HG03175 (cell line): ENCODE results near the gene EGLN2.
"Not testable (repeated sequence)": the region's sequence is repeated elsewhere in the genome, so short reads cannot be mapped to it uniquely, and the experiment has no call there.

Source experiments
- ATAC-seq: cut with Tn5 transposase; IDR thresholded peaks from one replicate; pipeline ENCODE4 v1.9.1; 2021; ENCODE audit warnings: mild to moderate bottlenecking, moderate library complexity; ENCODE audit not compliant: unreplicated experiment

EGLN2 gene

DNA sequence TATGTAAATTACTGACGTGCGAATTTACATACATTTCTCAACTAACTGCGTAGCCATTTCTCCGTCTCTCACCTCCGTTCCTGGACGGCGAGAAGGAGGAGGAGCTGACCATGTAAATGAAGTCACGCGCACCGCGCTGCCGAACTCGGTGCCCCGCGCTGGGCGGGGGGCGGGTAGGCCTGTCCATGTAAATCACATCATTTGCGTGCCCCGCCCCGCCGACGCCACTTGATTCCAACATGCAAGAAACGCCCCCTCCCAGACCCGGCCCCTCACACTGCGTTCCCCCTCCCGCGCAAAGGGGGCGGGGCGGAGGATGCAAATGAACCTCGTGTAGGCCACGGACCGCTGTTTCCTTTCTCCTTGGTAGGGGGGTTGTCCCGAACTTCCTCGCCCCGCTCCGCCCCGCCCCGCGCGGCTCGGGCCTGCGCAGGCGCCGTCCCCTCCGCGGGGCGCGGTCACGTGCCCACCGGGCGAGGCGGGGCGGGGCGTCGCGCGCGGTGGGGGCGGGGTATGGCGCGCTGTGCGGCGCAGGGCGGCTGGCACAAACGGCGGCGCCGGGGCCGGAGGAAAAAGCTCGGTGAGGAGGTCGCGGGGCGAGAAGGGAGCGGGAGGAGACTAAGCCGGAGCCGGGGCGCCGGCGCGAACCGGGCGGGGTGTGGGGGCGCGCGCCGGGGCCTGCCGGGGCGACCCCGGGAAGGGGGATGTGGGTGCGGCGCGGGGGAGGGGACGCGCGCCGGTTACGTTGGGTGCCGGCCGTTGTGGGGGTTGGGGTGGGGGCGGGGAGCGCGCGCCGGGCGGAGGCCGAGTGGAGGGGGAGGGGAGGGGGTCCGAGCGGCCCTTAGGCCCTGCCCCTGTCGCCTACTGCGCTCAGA lies at the start of gene EGLN2:
TSS of gene EGLN2 (plus strand) at position 509 of the 875 bp plus-strand sequence. CDS start 1,382 bp downstream, outside the sequence.
- peak; percentile 75 for ATAC-seq

- peak; percentile 88 for ATAC-seq
These were observed 48.7 kb upstream of the EGLN2 start, which contains the start of gene ACTMAP for GRCh38 chr19:40750058-40750873. Gene ACTMAP (minus strand): TSS chr19:40750477. CDS start chr19:40749803, 674 bp downstream.

DNA sequence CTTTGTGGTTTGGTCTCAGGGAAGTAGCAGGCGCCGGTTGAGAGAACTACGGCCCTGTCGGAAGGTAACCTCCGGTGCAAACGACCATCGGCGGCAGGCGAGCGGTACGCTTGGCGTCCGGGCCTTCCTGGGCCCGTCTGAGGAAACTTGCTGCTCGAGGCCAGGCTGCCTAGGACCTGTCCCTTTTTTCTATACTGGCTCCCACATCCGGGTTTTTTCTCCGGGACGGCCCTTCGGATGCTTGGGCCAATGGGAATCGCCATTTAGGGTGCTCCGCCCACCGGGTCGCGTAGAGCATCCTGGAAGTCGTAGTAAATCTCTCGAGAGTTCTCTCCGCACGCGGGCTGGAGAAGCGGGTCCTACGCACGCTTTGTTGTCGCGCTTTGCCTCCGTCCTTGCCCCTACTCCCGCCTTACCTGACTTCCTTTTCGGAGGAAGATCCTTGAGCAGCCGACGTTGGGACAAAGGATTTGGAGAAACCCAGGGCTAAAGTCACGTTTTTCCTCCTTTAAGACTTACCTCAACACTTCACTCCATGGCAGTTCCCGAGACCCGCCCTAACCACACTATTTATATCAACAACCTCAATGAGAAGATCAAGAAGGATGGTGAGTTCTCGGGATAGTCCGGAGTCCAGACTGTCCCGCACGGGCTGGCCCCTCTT lies 48.0 kb upstream of the EGLN2 start, which contains the start of gene SNRPA:
TSS of gene SNRPA (plus strand) at position 330 of the 664 bp plus-strand sequence. CDS start at position 536, 206 bp downstream.
- peak; percentile 59 for ATAC-seq

DNA sequence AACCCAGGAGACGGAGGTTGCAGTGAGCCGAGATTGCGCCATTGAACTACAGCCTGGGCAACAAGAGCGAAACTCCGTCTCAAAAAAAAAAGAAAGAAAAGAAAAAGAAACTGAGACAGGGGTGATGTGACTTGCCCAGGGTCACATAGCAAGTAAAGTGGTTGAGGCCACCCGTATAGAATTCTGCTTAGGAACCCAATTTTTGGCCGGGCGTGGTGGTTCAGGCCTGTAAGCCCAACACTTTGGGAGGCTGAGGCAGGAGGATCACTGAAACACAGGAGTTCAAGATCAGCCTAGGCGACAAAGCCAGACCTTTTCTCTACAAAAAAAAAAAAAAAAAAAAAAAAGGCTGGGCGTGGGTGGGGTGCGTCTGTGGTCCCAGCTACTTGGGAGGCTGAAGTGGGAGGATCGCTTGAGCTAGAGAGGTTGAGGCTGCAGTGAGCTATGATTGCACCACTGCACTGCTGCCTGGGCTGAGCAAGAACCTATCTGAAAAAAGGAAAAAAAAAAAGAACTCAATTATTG lies 46.7 kb upstream of the EGLN2 start:
- ATAC-seq = no peak

DNA sequence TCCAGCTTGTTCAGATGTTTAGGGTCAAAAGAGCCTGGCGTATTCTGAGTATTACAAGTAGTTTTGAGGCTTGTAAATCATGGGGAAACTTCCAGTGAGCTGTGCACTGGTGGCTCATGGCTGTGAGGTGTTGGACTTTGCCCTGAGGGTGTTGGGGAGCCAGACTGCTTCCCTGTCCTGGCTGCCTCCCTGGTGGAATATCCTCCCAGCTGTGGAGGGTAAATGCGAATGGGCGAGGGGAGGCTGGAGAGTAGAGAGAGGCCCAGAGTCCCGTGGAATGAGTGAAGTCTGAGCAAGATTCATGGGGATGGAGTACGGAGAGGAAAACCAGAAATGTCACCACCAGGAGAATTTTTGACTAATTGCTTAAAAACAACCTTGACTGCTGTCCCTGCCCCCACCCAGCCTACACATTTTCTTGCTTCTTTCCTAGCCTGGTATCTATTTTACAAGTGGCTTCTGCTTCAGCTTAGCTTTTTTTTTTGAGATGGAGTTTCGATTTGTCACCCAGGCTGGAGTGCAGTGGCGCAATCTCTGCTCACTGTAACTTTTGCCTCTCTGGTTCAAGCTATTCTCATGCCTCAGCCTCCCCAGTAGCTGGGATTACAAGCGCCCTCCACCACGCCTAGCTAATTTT lies 44.3 kb upstream of the EGLN2 start:
- no peak for ATAC-seq

GRCh38 chr19:40755248-40755624 lies 43.8 kb upstream of the EGLN2 start:
- ATAC-seq = no peak

- no peak for ATAC-seq
These were observed 43.2 kb upstream of the EGLN2 start for GRCh38 chr19:40755791-40756190.

- ATAC-seq = no peak
These were observed 42.4 kb upstream of the EGLN2 start for GRCh38 chr19:40756502-40757110.

- ATAC-seq = no peak
These were observed 40.5 kb upstream of the EGLN2 start for GRCh38 chr19:40758491-40758890.

- no peak for ATAC-seq
These were observed 39.6 kb upstream of the EGLN2 start for GRCh38 chr19:40759352-40759751.

DNA sequence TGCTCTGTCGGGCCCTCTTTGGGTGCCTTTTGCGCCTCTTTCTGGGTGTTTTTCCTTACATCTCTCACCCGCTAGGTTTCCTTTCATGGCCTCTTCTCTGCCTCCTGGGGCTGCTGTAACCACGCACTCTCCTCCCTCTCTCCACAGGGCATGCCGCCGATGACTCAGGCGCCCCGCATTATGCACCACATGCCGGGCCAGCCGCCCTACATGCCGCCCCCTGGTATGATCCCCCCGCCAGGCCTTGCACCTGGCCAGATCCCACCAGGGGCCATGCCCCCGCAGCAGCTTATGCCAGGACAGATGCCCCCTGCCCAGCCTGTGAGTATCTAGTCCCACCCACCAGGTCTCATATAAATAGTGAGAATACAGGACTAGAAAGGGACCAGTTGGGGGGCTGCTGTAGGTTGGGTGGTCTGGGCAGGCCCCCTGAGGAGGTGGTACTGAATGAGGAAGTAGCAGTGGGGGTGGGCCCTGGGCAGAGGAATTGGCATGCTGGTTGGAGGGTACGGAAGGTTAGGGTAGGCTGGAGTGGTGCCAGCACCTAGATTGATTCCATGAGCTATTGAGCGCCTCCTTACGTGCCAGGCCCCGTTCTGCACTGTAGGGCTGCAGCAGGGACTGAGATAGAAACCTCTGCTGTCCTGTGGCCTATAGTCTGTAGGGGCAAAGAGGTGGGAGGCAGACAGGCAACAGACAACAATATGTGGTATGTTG lies 36.1 kb upstream of the EGLN2 start:
- no peak for ATAC-seq

GRCh38 chr19:40763526-40763925 lies 35.5 kb upstream of the EGLN2 start:
- no peak for ATAC-seq

DNA sequence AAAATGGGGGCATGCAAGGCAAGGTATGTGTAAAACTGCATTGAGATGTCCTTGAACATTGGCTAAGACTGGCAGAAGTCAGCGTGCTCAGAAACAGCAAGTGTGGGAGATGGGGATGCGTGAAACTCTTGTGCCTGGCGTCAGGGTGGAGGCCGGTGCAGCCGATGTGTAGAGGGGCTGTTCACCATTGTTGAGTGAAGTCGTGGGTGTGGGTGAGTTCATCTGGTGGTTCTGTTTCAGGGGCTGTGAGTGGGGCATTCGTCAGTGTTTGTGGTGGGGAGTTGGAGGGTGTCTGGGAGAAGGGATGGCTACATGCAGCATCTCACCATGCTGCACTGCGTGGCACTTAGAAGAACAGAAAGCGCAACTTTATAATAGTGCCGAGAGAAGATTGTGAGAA lies 35.0 kb upstream of the EGLN2 start:
- no peak for ATAC-seq

- ATAC-seq = not testable (repeated sequence)
These were observed 32.6 kb upstream of the EGLN2 start for GRCh38 chr19:40766385-40766784.

DNA sequence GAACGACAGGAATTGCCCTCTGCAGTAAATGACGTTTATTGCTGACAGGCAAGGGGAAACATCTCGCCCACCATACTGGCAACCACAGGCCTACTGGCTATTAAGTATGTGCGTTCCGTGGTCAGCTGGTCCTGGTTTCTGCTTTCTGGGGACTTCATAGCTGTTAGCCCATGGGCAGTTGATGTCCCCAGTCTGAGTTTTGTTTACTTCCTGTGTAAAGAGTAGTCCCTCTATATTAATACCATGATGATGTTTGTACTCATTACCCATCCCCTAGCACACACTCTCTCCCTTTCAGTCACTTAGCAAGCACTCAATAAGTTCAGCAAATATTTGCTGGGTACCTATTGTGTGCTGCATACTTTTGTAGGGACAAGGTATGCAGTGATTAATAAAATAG lies 30.1 kb upstream of the EGLN2 start:
- no peak for ATAC-seq

DNA sequence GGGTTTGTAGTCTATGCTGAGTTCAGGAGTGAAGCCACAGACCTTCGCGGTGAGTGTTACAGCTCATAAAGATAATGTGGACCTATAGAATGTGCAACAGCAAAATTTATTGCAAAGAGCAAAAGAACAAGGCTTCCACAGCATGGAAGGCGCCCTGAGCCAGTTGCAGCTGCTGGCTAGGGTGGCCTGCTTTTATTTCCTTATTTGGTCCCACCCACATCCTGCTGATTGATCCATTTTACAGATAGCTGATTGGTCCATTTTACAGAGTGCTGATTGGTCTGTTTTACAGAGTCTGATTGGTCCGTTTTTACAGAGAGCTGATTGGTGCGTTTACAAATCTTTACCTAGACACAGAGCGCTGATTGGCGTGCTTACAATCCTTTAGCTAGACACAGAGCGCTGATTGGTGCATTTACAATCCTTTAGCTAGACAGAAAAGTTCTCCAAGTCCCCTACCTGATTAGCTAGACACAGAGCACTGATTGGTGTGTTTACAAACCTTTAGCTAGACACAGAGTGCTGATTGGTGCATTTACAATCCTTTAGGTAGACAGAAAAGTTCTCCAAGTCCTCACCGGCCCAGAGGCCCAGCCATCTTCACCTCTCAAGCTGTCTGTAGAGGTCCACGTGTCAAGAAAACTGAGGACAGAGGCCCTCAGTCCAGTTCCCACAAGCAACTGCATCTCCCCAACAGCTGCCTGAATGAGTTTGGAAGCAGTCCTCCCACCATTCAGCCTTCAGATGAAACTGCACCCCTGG lies 27.7 kb upstream of the EGLN2 start:
- not testable (repeated sequence) for ATAC-seq

- ATAC-seq = no peak
These were observed 23.9 kb upstream of the EGLN2 start, which contains the start of gene MIA for GRCh38 chr19:40774916-40775631. Gene MIA (plus strand): TSS chr19:40775521. CDS start chr19:40775543, 22 bp downstream.

DNA sequence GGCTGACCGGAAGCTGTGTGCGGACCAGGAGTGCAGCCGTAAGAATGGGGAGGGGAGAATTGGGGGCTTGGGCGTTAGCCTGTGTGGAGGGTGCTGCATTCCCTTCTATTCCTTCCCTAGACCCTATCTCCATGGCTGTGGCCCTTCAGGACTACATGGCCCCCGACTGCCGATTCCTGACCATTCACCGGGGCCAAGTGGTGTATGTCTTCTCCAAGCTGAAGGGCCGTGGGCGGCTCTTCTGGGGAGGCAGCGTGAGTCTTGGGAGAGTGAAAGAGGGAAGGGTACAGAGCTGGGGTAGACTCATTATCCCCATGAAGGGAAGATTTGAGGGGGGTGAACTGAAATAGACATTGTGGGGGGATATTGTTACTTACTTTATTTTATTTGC lies 23.4 kb upstream of the EGLN2 start:
- ATAC-seq = no peak
